SJSA1 (cell line): ENCODE results near the gene AOC2. TPM values are rescaled to one million over a fixed set of nuclear protein-coding genes. Genes with fewer than 3 reads are reported as not detected.
A peak's percentile ranks its signal among the peaks of the same experiment; 100 is the strongest.
"Not testable (repeated sequence)": the region's sequence is repeated elsewhere in the genome, so short reads cannot be mapped to it uniquely, and the experiment has no call there.

Source experiments
- DNase-seq, 2 experiments: peaks; one replicate each; pipeline ENCODE4 v3.0.0-alpha.2; 2015 to 2020; ENCODE audit warnings: low spot score in 2 of 2, low read depth in 1 of 2
- H3K27ac ChIP-seq: fragments of 250-450 bp; sonication (Bioruptor Pico); 2 replicates; pipeline ENCODE4 v1.5.1; 2020; ENCODE audit warnings: mild to moderate bottlenecking, moderate library complexity
- H3K27me3 ChIP-seq: fragments of 250-450 bp; sonication (Bioruptor Pico); replicated peaks from 2 replicates; pipeline ENCODE4 v1.5.1; 2020; ENCODE audit warnings: mild to moderate bottlenecking, moderate library complexity
- H3K36me3 ChIP-seq: fragments of 250-450 bp; sonication (Bioruptor Pico); 2 replicates; pipeline ENCODE4 v1.5.1; 2020; ENCODE audit warnings: mild to moderate bottlenecking
- H3K4me1 ChIP-seq: fragments of 250-450 bp; sonication (Bioruptor Pico); replicated peaks from 2 replicates; pipeline ENCODE4 v1.6.1; 2021; ENCODE audit warnings: mild to moderate bottlenecking
- H3K4me3 ChIP-seq: fragments of 250-450 bp; sonication (Bioruptor Pico); 2 replicates; pipeline ENCODE4 v1.5.1; 2020; ENCODE audit warnings: mild to moderate bottlenecking
- H3K9me3 ChIP-seq: fragments of 250-450 bp; sonication (Bioruptor Pico); replicated peaks from 2 replicates; pipeline ENCODE4 v1.5.1; 2020; ENCODE audit warnings: mild to moderate bottlenecking
- total RNA-seq: library from RNA; depleted of rRNA; stranded (reverse); fragments of >200 nt; shearing (Covaris generic); gene quantifications from 2 replicates; pipeline ENCODE4 v1.2.3, GENCODE V29; 2014

The AOC2 gene
- total RNA-seq, 1 experiment from 2014 or later, result 0.42 TPM

GRCh38 chr17:42843358-42843934 lies 934 bp upstream of the AOC2 start:
- no peak overlapping the region for H3K27ac ChIP-seq
- no peaks in the 10 kb centered on the region for H3K9me3 ChIP-seq
- no peaks in the 10 kb centered on the region for H3K4me1 ChIP-seq
- DNase-seq, result peak in 1 of 2 experiments; percentile 40
- peaks cover 70% of the 10 kb centered on the region for H3K36me3 ChIP-seq
- no peak overlapping the region for H3K4me3 ChIP-seq
- H3K27me3 ChIP-seq, result no peaks in the 10 kb centered on the region

DNA sequence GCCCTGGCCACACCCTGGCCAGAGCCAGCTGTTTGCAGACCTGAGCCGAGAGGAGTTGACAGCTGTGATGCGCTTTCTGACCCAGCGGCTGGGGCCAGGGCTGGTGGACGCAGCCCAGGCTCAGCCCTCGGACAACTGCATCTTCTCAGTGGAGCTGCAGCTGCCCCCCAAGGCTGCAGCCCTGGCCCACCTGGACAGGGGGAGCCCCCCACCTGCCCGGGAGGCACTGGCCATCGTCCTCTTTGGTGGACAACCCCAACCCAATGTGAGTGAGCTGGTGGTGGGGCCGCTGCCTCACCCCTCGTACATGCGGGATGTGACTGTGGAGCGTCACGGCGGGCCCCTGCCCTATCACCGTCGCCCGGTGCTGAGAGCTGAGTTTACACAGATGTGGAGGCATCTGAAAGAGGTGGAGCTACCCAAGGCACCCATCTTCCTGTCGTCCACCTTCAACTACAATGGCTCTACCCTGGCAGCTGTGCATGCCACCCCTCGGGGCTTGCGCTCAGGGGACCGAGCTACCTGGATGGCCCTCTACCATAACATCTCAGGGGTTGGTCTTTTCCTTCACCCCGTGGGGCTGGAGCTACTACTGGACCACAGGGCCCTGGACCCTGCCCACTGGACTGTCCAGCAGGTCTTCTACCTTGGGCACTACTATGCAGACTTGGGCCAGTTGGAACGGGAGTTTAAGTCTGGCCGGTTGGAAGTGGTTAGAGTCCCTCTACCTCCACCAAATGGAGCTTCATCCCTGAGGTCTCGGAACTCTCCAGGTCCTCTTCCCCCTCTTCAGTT lies 578 bp downstream of the AOC2 start:
- Histone ChIP-seq H3K27me3 (peaks cover 14% of the 10 kb centered on the region), H3K36me3 (peaks cover 56% of the 10 kb centered on the region), H3K4me1 (no peaks in the 10 kb centered on the region), H3K9me3 (no peaks in the 10 kb centered on the region), H3K4me3 (no peak overlapping the region), H3K27ac (no peak overlapping the region)
- DNase-seq, result no peak

GRCh38 chr17:42845556-42845917 lies 1.2 kb downstream of the AOC2 start:
- H3K4me1 ChIP-seq, result no peaks in the 10 kb centered on the region
- no peak overlapping the region for H3K27ac ChIP-seq
- no peaks in the 10 kb centered on the region for H3K9me3 ChIP-seq
- peaks cover 20% of the 10 kb centered on the region for H3K27me3 ChIP-seq
- DNase-seq, result no peak
- H3K36me3 ChIP-seq, result peaks cover 52% of the 10 kb centered on the region
- no peak overlapping the region for H3K4me3 ChIP-seq

DNA sequence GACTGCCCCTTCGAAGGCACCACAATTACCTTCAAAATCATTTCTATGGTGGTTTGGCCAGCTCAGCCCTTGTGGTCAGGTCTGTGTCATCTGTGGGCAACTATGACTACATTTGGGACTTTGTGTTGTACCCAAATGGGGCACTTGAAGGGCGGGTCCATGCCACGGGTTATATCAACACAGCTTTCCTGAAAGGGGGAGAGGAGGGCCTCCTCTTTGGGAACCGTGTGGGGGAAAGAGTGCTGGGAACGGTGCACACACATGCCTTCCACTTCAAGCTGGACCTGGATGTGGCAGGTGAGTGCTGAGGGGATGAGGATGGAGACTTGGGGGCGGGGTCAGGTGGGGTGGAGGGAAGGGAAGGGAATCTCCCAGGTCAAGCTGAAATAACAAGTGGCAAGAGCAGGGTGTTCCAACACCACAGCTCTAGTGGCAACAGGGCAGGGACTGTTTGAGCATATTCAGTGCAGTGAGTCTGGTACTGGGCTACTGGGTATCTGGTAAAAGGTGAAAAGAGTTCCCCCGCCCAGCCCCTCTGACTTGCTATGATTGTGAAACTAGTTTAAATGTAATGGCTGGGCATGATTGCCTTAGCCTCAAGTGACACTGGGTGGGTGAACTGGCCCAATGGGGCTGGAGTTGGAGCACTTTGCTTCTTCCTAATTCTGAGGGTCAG lies 1.7 kb downstream of the AOC2 start:
- no peak overlapping the region for H3K27ac ChIP-seq

GRCh38 chr17:42846594-42847280 lies 2.4 kb downstream of the AOC2 start:
- no peak for DNase-seq
- Histone ChIP-seq H3K36me3 (peaks cover 41% of the 10 kb centered on the region), H3K9me3 (no peaks in the 10 kb centered on the region), H3K27me3 (peaks cover 20% of the 10 kb centered on the region), H3K4me1 (no peaks in the 10 kb centered on the region), H3K27ac (no peak overlapping the region), H3K4me3 (no peak overlapping the region)

More for the DNA sequence above, 1.7 kb downstream of the AOC2 start:
- no peak for DNase-seq
- no peaks in the 10 kb centered on the region for H3K9me3 ChIP-seq
- H3K27me3 ChIP-seq, result peaks cover 20% of the 10 kb centered on the region
- peaks cover 48% of the 10 kb centered on the region for H3K36me3 ChIP-seq
- H3K4me1 ChIP-seq, result no peaks in the 10 kb centered on the region
- H3K4me3 ChIP-seq, result no peak overlapping the region

DNA sequence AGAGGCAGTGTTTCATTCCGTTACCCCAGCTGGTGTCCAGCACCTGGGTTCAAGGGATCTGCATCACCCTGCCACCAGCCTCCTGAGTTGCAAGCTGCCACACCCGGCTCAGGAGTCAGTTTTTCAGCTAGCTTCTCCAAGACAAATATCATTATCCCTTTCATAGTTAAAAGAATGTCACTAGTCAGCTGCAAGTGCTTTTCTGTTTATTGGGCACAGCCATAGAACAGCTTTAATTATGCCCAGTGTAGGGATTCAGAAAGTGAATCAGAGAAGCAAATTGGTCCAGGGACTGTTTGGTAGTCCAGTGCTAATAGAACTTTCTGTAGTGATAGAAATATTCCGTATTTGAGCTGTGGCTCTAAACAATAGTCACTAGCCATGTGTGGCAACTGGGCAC lies 3.7 kb downstream of the AOC2 start:
- no peak for DNase-seq
- Histone ChIP-seq H3K27me3 (peaks cover 20% of the 10 kb centered on the region), H3K4me1 (no peaks in the 10 kb centered on the region), H3K36me3 (peaks cover 28% of the 10 kb centered on the region), H3K27ac (no peak overlapping the region), H3K9me3 (no peaks in the 10 kb centered on the region), H3K4me3 (no peak overlapping the region)

GRCh38 chr17:42849031-42849430 lies 4.7 kb downstream of the AOC2 start:
- Histone ChIP-seq H3K4me1 (no peaks in the 10 kb centered on the region), H3K27me3 (peaks cover 20% of the 10 kb centered on the region), H3K36me3 (peaks cover 18% of the 10 kb centered on the region), H3K27ac (no peak overlapping the region), H3K9me3 (no peaks in the 10 kb centered on the region), H3K4me3 (no peak overlapping the region)
- DNase-seq, result no peak

GRCh38 chr17:42849451-42850181 lies 5.2 kb downstream of the AOC2 start:
- H3K36me3 ChIP-seq, result peaks cover 12% of the 10 kb centered on the region
- no peaks in the 10 kb centered on the region for H3K9me3 ChIP-seq
- peaks cover 20% of the 10 kb centered on the region for H3K27me3 ChIP-seq
- no peak for DNase-seq
- H3K27ac ChIP-seq, result no peak overlapping the region
- no peak overlapping the region for H3K4me3 ChIP-seq
- H3K4me1 ChIP-seq, result no peaks in the 10 kb centered on the region

DNA sequence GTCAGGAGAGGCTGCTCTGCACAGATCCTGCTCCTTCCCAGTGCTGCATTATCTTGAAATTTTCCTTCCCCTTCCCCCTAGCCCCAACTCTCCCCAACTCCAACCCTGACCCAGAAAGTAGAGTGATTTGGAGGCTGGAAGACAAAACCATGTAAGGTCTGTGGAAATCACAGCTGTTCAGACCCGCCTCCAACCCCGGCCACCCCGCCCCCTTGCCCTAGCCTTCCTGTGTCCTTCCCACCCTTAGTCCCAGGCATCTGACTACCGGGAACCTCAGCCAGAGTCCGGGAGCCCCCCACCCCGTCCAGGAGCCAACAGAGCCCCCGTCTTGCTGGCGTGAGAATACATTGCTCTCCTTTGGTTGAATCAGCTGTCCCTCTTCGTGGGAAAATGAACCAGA lies 6.6 kb downstream of the AOC2 start, which contains the start of gene AOC3:
Gene AOC3 (plus strand): TSS at position 246 of the 400 bp plus-strand sequence. CDS start 145 bp downstream, at position 391.
- H3K9me3 ChIP-seq, result no peaks in the 10 kb centered on the region
- no peak within 1 kb of the TSS for H3K4me3 ChIP-seq

DNA sequence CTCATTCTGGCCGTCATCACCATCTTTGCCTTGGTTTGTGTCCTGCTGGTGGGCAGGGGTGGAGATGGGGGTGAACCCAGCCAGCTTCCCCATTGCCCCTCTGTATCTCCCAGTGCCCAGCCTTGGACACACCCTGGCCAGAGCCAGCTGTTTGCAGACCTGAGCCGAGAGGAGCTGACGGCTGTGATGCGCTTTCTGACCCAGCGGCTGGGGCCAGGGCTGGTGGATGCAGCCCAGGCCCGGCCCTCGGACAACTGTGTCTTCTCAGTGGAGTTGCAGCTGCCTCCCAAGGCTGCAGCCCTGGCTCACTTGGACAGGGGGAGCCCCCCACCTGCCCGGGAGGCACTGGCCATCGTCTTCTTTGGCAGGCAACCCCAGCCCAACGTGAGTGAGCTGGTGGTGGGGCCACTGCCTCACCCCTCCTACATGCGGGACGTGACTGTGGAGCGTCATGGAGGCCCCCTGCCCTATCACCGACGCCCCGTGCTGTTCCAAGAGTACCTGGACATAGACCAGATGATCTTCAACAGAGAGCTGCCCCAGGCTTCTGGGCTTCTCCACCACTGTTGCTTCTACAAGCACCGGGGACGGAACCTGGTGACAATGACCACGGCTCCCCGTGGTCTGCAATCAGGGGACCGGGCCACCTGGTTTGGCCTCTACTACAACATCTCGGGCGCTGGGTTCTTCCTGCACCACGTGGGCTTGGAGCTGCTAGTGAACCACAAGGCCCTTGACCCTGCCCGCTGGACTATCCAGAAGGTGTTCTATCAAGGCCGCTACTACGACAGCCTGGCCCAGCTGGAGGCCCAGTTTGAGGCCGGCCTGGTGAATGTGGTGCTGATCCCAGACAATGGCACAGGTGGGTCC lies 7.2 kb downstream of the AOC2 start:
- peaks cover 20% of the 10 kb centered on the region for H3K27me3 ChIP-seq
- H3K27ac ChIP-seq, H3K36me3 ChIP-seq, H3K4me1 ChIP-seq, H3K9me3 ChIP-seq, DNase-seq, H3K4me3 ChIP-seq: not testable (repeated sequence)

More for the DNA sequence above, 6.6 kb downstream of the AOC2 start, which contains the start of gene AOC3:
- no peaks in the 10 kb centered on the region for H3K36me3 ChIP-seq
- H3K27me3 ChIP-seq, result peaks cover 20% of the 10 kb centered on the region
- no peak within 1 kb of the TSS for H3K27ac ChIP-seq
- no peaks in the 10 kb centered on the region for H3K4me1 ChIP-seq
- DNase-seq, result no peak

- DNase-seq, result no peak
- Histone ChIP-seq H3K27me3 (peaks cover 20% of the 10 kb centered on the region), H3K4me3 (no peak overlapping the region), H3K9me3 (no peaks in the 10 kb centered on the region), H3K27ac (no peak overlapping the region), H3K36me3 (no peaks in the 10 kb centered on the region), H3K4me1 (no peaks in the 10 kb centered on the region)
Observed at GRCh38 chr17:42852351-42852750, 8.0 kb downstream of the AOC2 start.

DNA sequence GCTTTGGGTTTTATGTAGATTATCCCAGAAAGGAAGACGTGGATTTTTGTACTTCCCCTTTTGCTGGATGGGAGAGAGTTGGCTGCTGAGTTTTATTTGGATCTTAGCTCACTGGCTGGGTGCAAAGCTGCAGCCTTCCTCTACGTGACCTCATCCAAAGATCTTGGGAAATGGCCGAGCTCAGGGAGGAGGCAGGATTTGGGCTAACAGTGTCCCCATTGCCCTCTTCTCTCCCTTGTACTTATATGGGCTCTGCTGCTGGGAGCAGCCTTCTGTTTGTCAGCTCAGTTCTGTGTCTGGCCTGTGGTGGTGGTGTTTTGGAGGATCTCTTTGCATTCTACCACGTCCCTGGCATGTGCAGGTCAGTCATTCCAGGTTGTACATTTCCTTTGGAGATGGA lies 8.6 kb downstream of the AOC2 start:
- Histone ChIP-seq H3K4me1 (no peaks in the 10 kb centered on the region), H3K27ac (no peak overlapping the region), H3K27me3 (peaks cover 20% of the 10 kb centered on the region), H3K36me3 (no peaks in the 10 kb centered on the region), H3K9me3 (no peaks in the 10 kb centered on the region), H3K4me3 (no peak overlapping the region)
- DNase-seq, result no peak
